SJSA1 (cell line): Measurements from ENCODE around the gene SLC44A1. TPM values are rescaled to one million over a fixed set of nuclear protein-coding genes. Genes with fewer than 3 reads are reported as not detected.

ENCODE experiments used
- DNase-seq, 2 experiments: peaks; one replicate each; pipeline ENCODE4 v3.0.0-alpha.2; 2015 to 2020; ENCODE audit warnings: low spot score in 2 of 2, low read depth in 1 of 2
- H3K27ac ChIP-seq: fragments of 250-450 bp; sonication (Bioruptor Pico); 2 replicates; pipeline ENCODE4 v1.5.1; 2020; ENCODE audit warnings: mild to moderate bottlenecking, moderate library complexity
- H3K27me3 ChIP-seq: fragments of 250-450 bp; sonication (Bioruptor Pico); replicated peaks from 2 replicates; pipeline ENCODE4 v1.5.1; 2020; ENCODE audit warnings: mild to moderate bottlenecking, moderate library complexity
- H3K36me3 ChIP-seq: fragments of 250-450 bp; sonication (Bioruptor Pico); 2 replicates; pipeline ENCODE4 v1.5.1; 2020; ENCODE audit warnings: mild to moderate bottlenecking
- H3K4me1 ChIP-seq: fragments of 250-450 bp; sonication (Bioruptor Pico); replicated peaks from 2 replicates; pipeline ENCODE4 v1.6.1; 2021; ENCODE audit warnings: mild to moderate bottlenecking
- H3K4me3 ChIP-seq: fragments of 250-450 bp; sonication (Bioruptor Pico); 2 replicates; pipeline ENCODE4 v1.5.1; 2020; ENCODE audit warnings: mild to moderate bottlenecking
- H3K9me3 ChIP-seq: fragments of 250-450 bp; sonication (Bioruptor Pico); replicated peaks from 2 replicates; pipeline ENCODE4 v1.5.1; 2020; ENCODE audit warnings: mild to moderate bottlenecking
- total RNA-seq: library from RNA; depleted of rRNA; stranded (reverse); fragments of >200 nt; shearing (Covaris generic); gene quantifications from 2 replicates; pipeline ENCODE4 v1.2.3, GENCODE V29; 2014

Gene SLC44A1
- total RNA-seq, 1 experiment from 2014 or later: 59.1 TPM

GRCh38 chr9:105269593-105269992, 25.1 kb downstream of the SLC44A1 start:
- Histone ChIP-seq H3K9me3 (no peaks in the 10 kb centered on the region), H3K4me1 (peaks cover 33% of the 10 kb centered on the region), H3K36me3 (no peaks in the 10 kb centered on the region), H3K4me3 (no peak overlapping the region), H3K27me3 (no peaks in the 10 kb centered on the region), H3K27ac (no peak overlapping the region)
- no peak for DNase-seq

GRCh38 chr9:105270711-105271110, 26.3 kb downstream of the SLC44A1 start:
- Histone ChIP-seq H3K9me3 (no peaks in the 10 kb centered on the region), H3K36me3 (no peaks in the 10 kb centered on the region), H3K4me3 (no peak overlapping the region), H3K4me1 (peaks cover 33% of the 10 kb centered on the region), H3K27ac (no peak overlapping the region), H3K27me3 (no peaks in the 10 kb centered on the region)
- no peak for DNase-seq

DNA sequence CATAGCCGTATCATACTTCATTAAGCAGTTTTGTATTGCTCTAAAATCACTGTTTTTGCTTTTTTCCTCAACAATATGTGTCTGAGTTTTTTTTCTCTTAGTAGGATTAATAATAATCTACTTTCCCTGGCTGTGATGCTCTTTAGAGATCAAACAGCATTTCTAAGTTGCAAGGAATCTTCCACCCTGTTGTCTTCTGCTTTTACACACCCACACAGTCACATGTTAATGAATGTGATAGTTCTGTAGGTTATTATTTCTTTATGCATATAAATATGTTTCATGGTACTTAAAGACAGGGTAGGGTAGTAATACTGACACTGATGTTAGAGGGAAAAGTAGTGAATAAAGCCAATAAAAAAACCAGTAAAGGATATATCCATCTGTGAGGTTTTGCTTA, 29.3 kb downstream of the SLC44A1 start:
- Histone ChIP-seq H3K36me3 (no peaks in the 10 kb centered on the region), H3K4me3 (no peak overlapping the region), H3K27me3 (no peaks in the 10 kb centered on the region), H3K4me1 (peaks cover 18% of the 10 kb centered on the region), H3K9me3 (no peaks in the 10 kb centered on the region), H3K27ac (no peak overlapping the region)
- DNase-seq: no peak

DNA sequence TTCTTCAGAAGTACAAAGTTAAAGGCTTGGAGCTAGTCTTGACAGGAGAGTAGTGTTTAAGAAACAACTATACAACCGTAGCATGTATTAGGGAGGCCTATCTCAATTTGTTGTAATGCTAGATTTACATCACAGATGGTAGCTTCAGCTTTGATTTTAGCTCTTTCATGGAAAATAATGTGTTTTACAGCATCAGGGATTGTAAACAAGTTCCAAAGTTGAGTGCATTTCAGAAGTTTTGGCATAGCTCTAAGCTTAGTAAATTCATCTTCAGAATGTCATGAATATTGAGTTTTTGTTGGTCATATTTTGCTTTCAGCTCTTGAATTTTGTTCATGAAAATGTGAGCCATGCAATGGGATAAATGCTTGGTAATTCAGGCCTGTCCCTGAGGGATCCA, 30.7 kb downstream of the SLC44A1 start:
- H3K27ac ChIP-seq: no peak overlapping the region
- peaks cover 9% of the 10 kb centered on the region for H3K4me1 ChIP-seq
- no peaks in the 10 kb centered on the region for H3K9me3 ChIP-seq
- DNase-seq: no peak
- no peak overlapping the region for H3K4me3 ChIP-seq
- H3K27me3 ChIP-seq: no peaks in the 10 kb centered on the region
- no peaks in the 10 kb centered on the region for H3K36me3 ChIP-seq

GRCh38 chr9:105275938-105276337, 31.5 kb downstream of the SLC44A1 start:
- peaks cover 9% of the 10 kb centered on the region for H3K4me1 ChIP-seq
- H3K36me3 ChIP-seq: no peaks in the 10 kb centered on the region
- H3K4me3 ChIP-seq: no peak overlapping the region
- no peak for DNase-seq
- no peak overlapping the region for H3K27ac ChIP-seq
- H3K9me3 ChIP-seq: no peaks in the 10 kb centered on the region
- H3K27me3 ChIP-seq: no peaks in the 10 kb centered on the region

DNA sequence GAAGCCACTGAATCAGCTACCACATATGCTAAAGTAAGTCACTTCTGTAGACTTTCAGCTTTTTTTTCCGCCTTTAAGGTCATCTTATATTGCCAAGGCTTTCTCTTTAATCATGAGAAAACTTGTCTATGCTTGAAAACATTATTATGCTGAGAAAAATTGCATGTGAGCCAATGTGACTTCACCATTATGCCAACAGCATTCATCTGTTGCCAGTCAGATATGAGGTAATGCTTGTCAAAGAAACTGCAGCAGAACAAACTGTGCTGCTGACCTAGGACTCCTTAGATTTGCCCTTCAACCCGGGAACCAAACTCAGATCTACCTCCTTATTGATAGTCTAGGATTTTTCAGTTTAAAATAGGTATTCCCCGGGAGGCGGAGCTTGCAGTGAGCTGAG, 34.3 kb downstream of the SLC44A1 start:
- Histone ChIP-seq H3K27me3 (no peaks in the 10 kb centered on the region), H3K4me3 (no peak overlapping the region), H3K27ac (no peak overlapping the region), H3K36me3 (no peaks in the 10 kb centered on the region), H3K9me3 (no peaks in the 10 kb centered on the region), H3K4me1 (peaks cover 9% of the 10 kb centered on the region)
- no peak for DNase-seq

DNA sequence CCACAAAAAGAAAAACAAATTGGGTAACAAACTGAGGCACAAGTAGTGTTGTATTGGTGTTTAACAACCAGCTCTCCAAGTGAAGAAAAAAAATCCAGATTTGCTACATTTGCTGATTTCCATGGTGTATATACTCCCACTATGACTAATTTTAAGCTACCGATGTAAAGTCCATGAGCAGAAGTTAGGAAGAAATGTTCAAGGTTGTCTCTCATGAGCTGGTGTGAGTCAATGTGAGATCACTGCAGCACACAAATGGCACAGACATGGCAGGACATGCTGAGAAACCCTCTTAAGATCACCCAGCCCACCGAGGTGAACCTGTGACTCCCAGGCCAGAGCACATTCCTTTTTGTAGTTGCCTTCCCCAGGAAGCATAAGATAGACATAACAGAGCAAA, 36.2 kb downstream of the SLC44A1 start:
- peaks cover 9% of the 10 kb centered on the region for H3K4me1 ChIP-seq
- no peak for DNase-seq
- H3K27ac ChIP-seq: no peak overlapping the region
- H3K36me3 ChIP-seq: no peaks in the 10 kb centered on the region
- H3K27me3 ChIP-seq: no peaks in the 10 kb centered on the region
- no peaks in the 10 kb centered on the region for H3K9me3 ChIP-seq
- H3K4me3 ChIP-seq: no peak overlapping the region

GRCh38 chr9:105281272-105281671, 36.8 kb downstream of the SLC44A1 start:
- Histone ChIP-seq H3K4me3 (no peak overlapping the region), H3K27me3 (no peaks in the 10 kb centered on the region), H3K36me3 (no peaks in the 10 kb centered on the region), H3K9me3 (no peaks in the 10 kb centered on the region), H3K27ac (no peak overlapping the region), H3K4me1 (peaks cover 9% of the 10 kb centered on the region)
- no peak for DNase-seq

- Histone ChIP-seq H3K4me1 (peaks cover 9% of the 10 kb centered on the region), H3K36me3 (no peaks in the 10 kb centered on the region), H3K27ac (no peak overlapping the region), H3K9me3 (no peaks in the 10 kb centered on the region), H3K27me3 (no peaks in the 10 kb centered on the region), H3K4me3 (no peak overlapping the region)
- no peak for DNase-seq
These were observed 37.5 kb downstream of the SLC44A1 start for GRCh38 chr9:105281926-105282325.

- no peak for DNase-seq
- Histone ChIP-seq H3K36me3 (no peaks in the 10 kb centered on the region), H3K27ac (no peak overlapping the region), H3K4me3 (no peak overlapping the region), H3K4me1 (peaks cover 9% of the 10 kb centered on the region), H3K9me3 (no peaks in the 10 kb centered on the region), H3K27me3 (no peaks in the 10 kb centered on the region)
These were observed 38.6 kb downstream of the SLC44A1 start for GRCh38 chr9:105282870-105283621.

DNA sequence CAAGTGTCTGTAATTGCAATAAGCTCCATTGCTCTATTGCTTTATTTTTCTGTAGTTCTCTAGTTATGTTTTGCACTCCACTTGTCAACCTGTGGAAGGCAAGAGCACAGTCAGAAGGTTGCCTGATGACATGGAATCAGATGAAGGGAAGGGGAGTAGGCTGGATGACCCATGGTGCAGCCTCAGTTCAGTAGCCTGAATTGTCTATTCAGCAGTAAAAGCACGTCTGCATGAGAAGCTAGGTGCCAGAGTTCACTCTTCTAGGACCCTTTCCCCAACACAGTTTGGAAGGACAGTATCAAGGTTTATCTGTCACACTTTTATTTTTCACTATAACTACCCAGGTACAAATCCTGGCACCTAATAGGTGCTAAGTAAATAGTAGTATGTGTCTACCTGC, 39.3 kb downstream of the SLC44A1 start:
- Histone ChIP-seq H3K9me3 (no peaks in the 10 kb centered on the region), H3K27me3 (no peaks in the 10 kb centered on the region), H3K36me3 (no peaks in the 10 kb centered on the region), H3K4me1 (peaks cover 9% of the 10 kb centered on the region), H3K27ac (no peak overlapping the region), H3K4me3 (no peak overlapping the region)
- no peak for DNase-seq

DNA sequence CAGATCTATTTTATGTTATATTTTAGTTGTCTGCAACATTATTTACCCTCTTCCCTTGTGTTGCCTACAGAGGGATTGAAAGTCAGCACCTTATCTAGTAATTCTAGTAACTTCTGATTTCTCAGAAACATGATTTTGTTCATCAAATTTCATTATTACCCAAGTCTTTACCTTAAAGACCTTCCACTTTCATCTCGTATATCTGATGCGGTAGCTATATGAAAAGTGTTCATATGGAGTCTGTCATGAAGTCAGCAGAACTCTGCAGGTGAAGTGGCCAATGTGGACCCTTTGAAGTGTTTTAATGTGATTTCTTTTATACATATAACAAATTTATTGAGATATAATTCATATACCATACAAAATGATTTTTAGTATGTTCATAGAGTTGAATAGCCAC, 40.0 kb downstream of the SLC44A1 start:
- H3K36me3 ChIP-seq: no peaks in the 10 kb centered on the region
- peaks cover 9% of the 10 kb centered on the region for H3K4me1 ChIP-seq
- no peak overlapping the region for H3K4me3 ChIP-seq
- no peak overlapping the region for H3K27ac ChIP-seq
- no peak for DNase-seq
- H3K27me3 ChIP-seq: no peaks in the 10 kb centered on the region
- H3K9me3 ChIP-seq: no peaks in the 10 kb centered on the region

DNA sequence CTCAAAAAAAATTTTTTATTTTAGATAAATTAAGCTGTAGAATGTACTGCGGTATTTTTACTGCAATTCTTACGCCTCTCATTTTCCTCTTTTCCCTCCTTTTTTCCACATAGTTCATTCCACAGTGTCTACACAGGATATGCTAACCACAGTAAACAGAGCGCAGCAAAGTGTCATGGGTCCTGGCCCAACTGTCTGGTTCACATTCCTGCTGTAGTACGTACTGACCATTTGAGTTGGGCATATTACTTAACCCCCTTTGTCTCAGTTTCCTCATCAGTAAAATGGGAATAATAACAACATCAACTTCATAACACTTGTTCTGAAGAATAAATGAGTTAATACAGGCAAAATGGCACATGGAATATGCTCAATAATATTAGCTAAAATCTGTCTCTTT, 41.6 kb downstream of the SLC44A1 start:
- H3K4me1 ChIP-seq: no peaks in the 10 kb centered on the region
- DNase-seq: no peak

GRCh38 chr9:105289305-105289704, 44.9 kb downstream of the SLC44A1 start:
- no peaks in the 10 kb centered on the region for H3K9me3 ChIP-seq
- no peak for DNase-seq
- no peaks in the 10 kb centered on the region for H3K27me3 ChIP-seq
- H3K4me3 ChIP-seq: no peak overlapping the region
- no peaks in the 10 kb centered on the region for H3K4me1 ChIP-seq
- H3K27ac ChIP-seq: no peak overlapping the region
- H3K36me3 ChIP-seq: no peaks in the 10 kb centered on the region

More for the DNA sequence above, 41.6 kb downstream of the SLC44A1 start:
- H3K4me3 ChIP-seq: no peak overlapping the region
- no peaks in the 10 kb centered on the region for H3K27me3 ChIP-seq
- no peaks in the 10 kb centered on the region for H3K36me3 ChIP-seq
- H3K27ac ChIP-seq: no peak overlapping the region
- H3K9me3 ChIP-seq: no peaks in the 10 kb centered on the region

GRCh38 chr9:105290418-105290817, 46.0 kb downstream of the SLC44A1 start:
- no peaks in the 10 kb centered on the region for H3K27me3 ChIP-seq
- no peak for DNase-seq
- no peak overlapping the region for H3K27ac ChIP-seq
- no peaks in the 10 kb centered on the region for H3K9me3 ChIP-seq
- no peak overlapping the region for H3K4me3 ChIP-seq
- H3K4me1 ChIP-seq: peaks cover 8% of the 10 kb centered on the region
- H3K36me3 ChIP-seq: no peaks in the 10 kb centered on the region
